ENCODE data around the gene DACT2.

Gene DACT2

GRCh38 chr6:168354338-168354737 is 34.8 kb upstream of the DACT2 start:
- no peak overlapping the region for H3K4me3 ChIP-seq
- no peaks in the 10 kb centered on the region for H4K20me1 ChIP-seq
- no peak overlapping the region for H3K4me2 ChIP-seq
- H3K9me3 ChIP-seq (replicated peaks in 1 of 11): peaks cover under 1 to 19% (median 9%) of the 10 kb centered on the region in 11 experiments; a peak in 13 of 22 replicates
- no peak for TF ChIP-seq Cebpa-rat (IDR thresholded peaks at IDR 0.05)
- peaks cover 0 to 16% (median 5%) of the 10 kb centered on the region in 10 experiments; a peak in 9 of 20 replicates for H3K4me1 ChIP-seq
- no peak overlapping the region for H3K9ac ChIP-seq
- no peaks in the 10 kb centered on the region for H3K27me3 ChIP-seq
- H3K36me3 ChIP-seq: no peaks in the 10 kb centered on the region
- H3K27ac ChIP-seq: no peak overlapping the region

GRCh38 chr6:168353041-168353440 is 33.5 kb upstream of the DACT2 start:
- peaks cover 3 to 27% (median 9%) of the 10 kb centered on the region in 11 experiments; a peak in 13 of 22 replicates for H3K9me3 ChIP-seq (replicated peaks in 1 of 11)
- H3K27ac ChIP-seq: no peak overlapping the region
- H3K4me1 ChIP-seq: peaks cover 0 to 16% (median 5%) of the 10 kb centered on the region in 10 experiments; a peak in 9 of 20 replicates
- no peaks in the 10 kb centered on the region for H3K36me3 ChIP-seq
- H3K4me2 ChIP-seq: no peak overlapping the region
- H4K20me1 ChIP-seq: no peaks in the 10 kb centered on the region
- TF ChIP-seq Cebpa-rat (IDR thresholded peaks at IDR 0.05): no peak
- H3K4me3 ChIP-seq: no peak overlapping the region
- H3K27me3 ChIP-seq: peaks cover 0 to 9% (median 5%) of the 10 kb centered on the region in 11 experiments; a peak in 12 of 22 replicates
- no peak overlapping the region for H3K9ac ChIP-seq

- TF ChIP-seq Cebpa-rat (IDR thresholded peaks at IDR 0.05): no peak
- peaks cover 0 to 16% (median 5%) of the 10 kb centered on the region in 10 experiments; a peak in 9 of 20 replicates for H3K4me1 ChIP-seq
- peaks cover 7 to 19% (median 15%) of the 10 kb centered on the region in 11 experiments for H3K27me3 ChIP-seq
- no peaks in the 10 kb centered on the region for H3K36me3 ChIP-seq
- H3K9me3 ChIP-seq (replicated peaks in 1 of 11): peaks cover 3 to 27% (median 9%) of the 10 kb centered on the region in 11 experiments; a peak in 13 of 22 replicates
- H3K27ac ChIP-seq: no peak overlapping the region
- no peaks in the 10 kb centered on the region for H4K20me1 ChIP-seq
- H3K9ac ChIP-seq: no peak overlapping the region
- no peak overlapping the region for H3K4me2 ChIP-seq
- no peak overlapping the region for H3K4me3 ChIP-seq
Measured at GRCh38 chr6:168352096-168352495, 32.5 kb upstream of the DACT2 start.

GRCh38 chr6:168349718-168350210 is 30.2 kb upstream of the DACT2 start:
- no peak overlapping the region for H3K9ac ChIP-seq
- H3K4me2 ChIP-seq: peak overlapping the region in 3 of 11 experiments; percentile 40 to 67 (median 59); a peak in 5 of 22 replicates
- peaks cover 3 to 27% (median 9%) of the 10 kb centered on the region in 11 experiments; a peak in 13 of 22 replicates for H3K9me3 ChIP-seq (replicated peaks in 1 of 11)
- peaks cover 28 to 41% (median 37%) of the 10 kb centered on the region in 11 experiments for H3K27me3 ChIP-seq
- H3K36me3 ChIP-seq: no peaks in the 10 kb centered on the region
- TF ChIP-seq Cebpa-rat (IDR thresholded peaks at IDR 0.05): no peak
- 0 out of 22 replicates have a peak overlapping the region, but pooled peaks of 1 of the 11 experiments have one; percentile 8 for H3K27ac ChIP-seq
- peaks cover 0 to 8% (median 0%) of the 10 kb centered on the region in 11 experiments; a peak in 3 of 22 replicates for H4K20me1 ChIP-seq
- peaks cover 0 to 16% (median 5%) of the 10 kb centered on the region in 10 experiments; a peak in 9 of 20 replicates for H3K4me1 ChIP-seq
- H3K4me3 ChIP-seq: no peak overlapping the region

GRCh38 chr6:168348186-168348585 is 28.6 kb upstream of the DACT2 start:
- peaks cover 0 to 8% (median 0%) of the 10 kb centered on the region in 11 experiments; a peak in 3 of 22 replicates for H4K20me1 ChIP-seq
- peaks cover 3 to 27% (median 9%) of the 10 kb centered on the region in 11 experiments; a peak in 13 of 22 replicates for H3K9me3 ChIP-seq (replicated peaks in 1 of 11)
- no peak overlapping the region for H3K4me3 ChIP-seq
- H3K27me3 ChIP-seq: peaks cover 41 to 57% (median 53%) of the 10 kb centered on the region in 11 experiments
- no peaks in the 10 kb centered on the region for H3K36me3 ChIP-seq
- TF ChIP-seq Cebpa-rat (IDR thresholded peaks at IDR 0.05): no peak
- no peak overlapping the region for H3K27ac ChIP-seq
- H3K4me1 ChIP-seq: peaks cover 0 to 16% (median 5%) of the 10 kb centered on the region in 10 experiments; a peak in 9 of 20 replicates
- no peak overlapping the region for H3K4me2 ChIP-seq
- H3K9ac ChIP-seq: no peak overlapping the region

- H3K27me3 ChIP-seq: peaks cover 41 to 60% (median 58%) of the 10 kb centered on the region in 11 experiments
- TF ChIP-seq Cebpa-rat (IDR thresholded peaks at IDR 0.05): no peak
- no peak overlapping the region for H3K27ac ChIP-seq
Measured at GRCh38 chr6:168347615-168348014, 28.0 kb upstream of the DACT2 start.

GRCh38 chr6:168347053-168347452 is 27.5 kb upstream of the DACT2 start:
- peaks cover 41 to 64% (median 58%) of the 10 kb centered on the region in 11 experiments for H3K27me3 ChIP-seq
- peaks cover 0 to 8% (median 0%) of the 10 kb centered on the region in 11 experiments; a peak in 3 of 22 replicates for H4K20me1 ChIP-seq
- H3K4me2 ChIP-seq: no peak overlapping the region
- no peak for TF ChIP-seq Cebpa-rat (IDR thresholded peaks at IDR 0.05)
- H3K27ac ChIP-seq: no peak overlapping the region
- peaks cover 0 to 16% (median 5%) of the 10 kb centered on the region in 10 experiments; a peak in 9 of 20 replicates for H3K4me1 ChIP-seq
- no peak overlapping the region for H3K4me3 ChIP-seq
- no peak overlapping the region for H3K9ac ChIP-seq
- no peaks in the 10 kb centered on the region for H3K36me3 ChIP-seq
- peaks cover 3 to 24% (median 8%) of the 10 kb centered on the region in 11 experiments; a peak in 13 of 22 replicates for H3K9me3 ChIP-seq (replicated peaks in 1 of 11)

More at GRCh38 chr6:168347615-168348014, 28.0 kb upstream of the DACT2 start:
- Histone ChIP-seq H3K36me3 (no peaks in the 10 kb centered on the region), H3K9me3 (replicated peaks in 1 of 11) (peaks cover 3 to 27% (median 9%) of the 10 kb centered on the region in 11 experiments; a peak in 13 of 22 replicates), H3K4me3 (no peak overlapping the region), H3K4me2 (no peak overlapping the region), H3K9ac (no peak overlapping the region), H3K4me1 (peaks cover 0 to 16% (median 5%) of the 10 kb centered on the region in 10 experiments; a peak in 9 of 20 replicates), H4K20me1 (peaks cover 0 to 8% (median 0%) of the 10 kb centered on the region in 11 experiments; a peak in 3 of 22 replicates)

- Histone ChIP-seq H3K27me3 (peaks cover 41 to 64% (median 58%) of the 10 kb centered on the region in 11 experiments), H3K36me3 (no peaks in the 10 kb centered on the region), H3K4me2 (no peak overlapping the region), H3K9ac (no peak overlapping the region), H3K4me1 (peaks cover 0 to 15% (median 5%) of the 10 kb centered on the region in 10 experiments; a peak in 9 of 20 replicates), H3K4me3 (no peak overlapping the region), H3K9me3 (replicated peaks in 1 of 11) (peaks cover 0 to 16% (median 8%) of the 10 kb centered on the region in 11 experiments; a peak in 11 of 22 replicates), H4K20me1 (peaks cover 0 to 8% (median 0%) of the 10 kb centered on the region in 11 experiments; a peak in 3 of 22 replicates), H3K27ac (no peak overlapping the region)
- TF ChIP-seq Cebpa-rat (IDR thresholded peaks at IDR 0.05): no peak
Measured at GRCh38 chr6:168345896-168346754, 26.5 kb upstream of the DACT2 start.
